Measurements from ENCODE around the gene SLC25A33. TPM values are rescaled to one million over a fixed set of nuclear protein-coding genes. Genes with fewer than 3 reads are reported as not detected.
"Not testable (repeated sequence)": the region's sequence is repeated elsewhere in the genome, so short reads cannot be mapped to it uniquely, and the experiment has no call there.

SLC25A33 gene, protein sequence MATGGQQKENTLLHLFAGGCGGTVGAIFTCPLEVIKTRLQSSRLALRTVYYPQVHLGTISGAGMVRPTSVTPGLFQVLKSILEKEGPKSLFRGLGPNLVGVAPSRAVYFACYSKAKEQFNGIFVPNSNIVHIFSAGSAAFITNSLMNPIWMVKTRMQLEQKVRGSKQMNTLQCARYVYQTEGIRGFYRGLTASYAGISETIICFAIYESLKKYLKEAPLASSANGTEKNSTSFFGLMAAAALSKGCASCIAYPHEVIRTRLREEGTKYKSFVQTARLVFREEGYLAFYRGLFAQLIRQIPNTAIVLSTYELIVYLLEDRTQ
- 13.1 and 13.4 TPM in 2 replicates for total RNA-seq (2014; rRNA removed; shearing (Covaris generic))

DNA sequence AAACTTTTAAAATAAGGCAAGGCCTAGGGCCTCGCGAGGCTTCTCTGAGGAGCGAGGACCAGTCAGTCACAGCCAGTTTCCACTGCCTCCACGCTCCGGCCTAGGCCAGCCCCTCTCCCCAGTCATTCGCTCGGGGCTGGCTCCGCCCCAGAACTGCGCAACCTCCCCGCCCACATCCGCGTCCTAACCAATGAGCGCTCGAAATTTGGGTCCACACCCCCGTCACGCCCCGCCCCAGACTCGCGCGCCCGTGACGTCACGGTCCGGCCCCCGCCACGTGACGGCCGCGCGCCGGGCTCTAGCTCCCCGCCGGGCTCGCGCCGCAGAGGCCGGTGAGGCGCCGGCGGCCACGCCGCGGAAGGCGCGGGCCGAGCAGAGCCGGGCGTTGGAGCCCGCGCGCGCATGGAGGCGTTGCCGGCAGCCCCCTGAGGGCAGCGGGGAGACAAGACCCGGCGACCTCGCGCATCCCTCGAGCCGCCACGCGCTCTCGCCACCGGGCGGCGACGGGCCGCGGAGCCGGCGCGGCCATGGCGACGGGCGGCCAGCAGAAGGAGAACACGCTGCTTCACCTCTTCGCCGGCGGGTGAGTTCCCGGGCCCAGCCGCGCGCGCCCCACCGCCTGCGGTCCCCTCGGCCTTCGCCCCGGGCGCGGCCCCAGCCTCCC is at the start of gene SLC25A33:
SLC25A33 (plus strand) TSS at position 301 of the 664 bp plus-strand sequence; CDS start at position 528, 227 bp downstream.
- DNase-seq (ENCODE audit: low spot score), result peak; percentile 93

DNA sequence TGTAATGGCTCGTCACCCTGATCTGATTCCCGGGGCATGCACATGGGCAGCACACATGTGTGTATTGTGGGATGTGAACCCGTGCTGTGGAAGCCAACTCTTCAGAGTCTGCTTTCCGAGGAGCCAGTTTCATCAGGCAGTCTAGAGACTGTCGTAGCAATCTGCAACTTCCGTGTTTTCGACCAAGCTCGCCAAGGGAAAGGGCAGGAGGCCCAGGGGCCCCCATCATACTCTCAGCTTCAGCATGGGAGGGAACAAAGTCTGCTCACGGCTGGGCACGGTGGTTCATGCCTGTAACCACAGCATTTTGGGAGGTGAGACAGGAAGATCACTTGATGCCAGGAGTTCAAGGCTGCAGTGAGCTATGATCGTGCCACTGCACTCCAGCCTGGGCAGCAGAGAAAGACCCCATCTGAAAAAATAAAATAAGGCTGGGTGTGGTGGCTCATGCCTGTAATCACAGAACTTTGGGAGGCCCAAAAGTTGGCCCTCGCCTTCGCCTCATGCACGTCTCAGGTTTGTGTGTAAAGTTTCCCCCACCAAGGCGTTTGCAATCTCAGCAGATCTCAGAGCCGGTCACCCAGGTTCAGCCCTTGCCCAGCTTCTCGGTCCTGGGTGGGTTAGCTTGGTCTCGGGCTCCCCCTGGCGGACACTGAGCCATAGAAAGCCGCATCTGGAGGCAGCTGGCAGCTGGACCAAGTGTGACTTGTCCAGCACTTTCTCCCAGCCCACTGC is 48.5 kb upstream of the SLC25A33 start:
- DNase-seq (ENCODE audit: low spot score), result peak; percentile 68

DNA sequence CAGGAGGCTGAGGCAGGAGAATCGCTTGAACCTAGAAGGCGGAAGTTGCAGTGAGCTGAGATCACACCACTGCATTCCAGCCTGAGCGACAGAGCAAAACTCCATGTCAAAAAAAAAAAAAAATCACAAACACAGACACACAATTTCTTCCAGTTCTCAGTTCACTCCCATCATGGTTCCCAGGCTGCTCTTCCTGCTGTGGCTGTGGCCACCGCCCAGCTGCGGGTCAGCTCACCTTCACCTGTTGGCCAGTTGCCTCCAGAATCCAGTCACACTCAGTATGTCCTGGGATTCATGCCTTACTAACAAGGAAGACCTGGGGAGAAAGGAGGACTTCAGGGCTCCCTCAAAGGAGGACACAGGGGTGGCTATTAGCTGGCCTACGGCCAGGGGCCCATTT is 45.9 kb upstream of the SLC25A33 start:
- DNase-seq (ENCODE audit: low spot score), result no peak

DNA sequence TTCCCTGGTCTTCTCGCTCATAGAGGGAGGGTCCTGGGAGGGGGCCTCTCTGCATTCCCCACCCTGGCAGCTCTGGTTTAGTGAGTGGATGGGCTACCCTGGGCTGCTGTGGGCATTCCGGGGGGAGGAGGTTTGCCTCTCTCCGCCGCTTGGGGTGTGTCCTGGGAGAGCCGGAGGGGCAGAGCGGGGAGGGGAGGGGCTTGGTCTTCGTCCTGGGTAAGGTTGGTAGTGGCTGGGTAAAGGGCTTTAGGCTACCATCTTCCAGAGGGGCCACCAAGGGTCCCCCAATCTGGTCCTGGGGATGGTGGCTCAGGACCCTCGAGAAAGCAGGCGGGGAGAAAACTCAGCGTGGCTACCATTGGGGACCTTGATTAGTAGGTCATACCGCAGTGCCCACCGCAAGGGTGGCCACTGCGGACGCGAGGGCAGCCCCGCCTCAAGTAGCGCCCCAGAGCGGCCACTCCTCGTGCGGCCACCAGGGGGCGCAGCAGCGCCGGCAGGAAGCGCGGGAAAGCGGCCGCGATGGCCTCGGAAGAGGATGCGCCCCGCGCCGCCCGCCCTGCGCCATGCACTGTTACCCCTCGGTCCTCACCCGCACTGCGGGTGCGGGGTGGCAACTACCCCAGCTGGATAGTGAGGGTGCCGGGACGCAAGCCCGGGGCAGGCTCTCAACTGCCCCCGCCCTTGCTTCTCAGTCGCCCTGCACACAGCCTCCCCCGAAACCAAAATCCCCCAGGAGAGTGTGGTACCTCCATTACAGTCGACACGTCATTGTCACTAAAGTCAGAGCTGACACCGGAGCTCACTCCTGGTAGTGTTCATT is 44.1 kb upstream of the SLC25A33 start:
- DNase-seq (ENCODE audit: low spot score), result no peak

DNA sequence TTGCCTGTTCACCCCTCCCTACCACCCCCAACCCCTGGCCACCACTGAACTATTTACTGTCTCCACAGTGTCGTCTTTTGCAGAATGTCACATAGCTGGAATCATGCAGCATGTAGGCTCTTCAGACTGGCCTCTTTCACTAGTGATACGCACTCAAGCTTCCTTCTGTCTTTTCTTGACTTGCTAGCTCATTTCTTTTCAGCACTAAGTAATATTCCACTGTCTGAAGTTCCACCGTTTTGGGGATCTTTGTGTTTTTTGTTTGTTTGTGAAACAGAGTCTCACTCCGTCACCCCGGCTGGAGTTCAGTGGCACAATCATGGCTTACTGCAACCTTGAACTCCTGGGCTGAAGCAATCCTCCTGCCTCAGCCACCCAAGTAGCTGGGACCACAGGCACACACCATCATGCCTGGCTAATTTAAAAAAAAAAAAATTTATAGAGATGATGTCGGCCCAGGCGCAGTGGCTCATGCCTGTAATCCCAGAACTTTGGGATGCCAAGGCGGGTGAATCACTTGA is 43.4 kb upstream of the SLC25A33 start:
- no peak for DNase-seq (ENCODE audit: low spot score)

DNA sequence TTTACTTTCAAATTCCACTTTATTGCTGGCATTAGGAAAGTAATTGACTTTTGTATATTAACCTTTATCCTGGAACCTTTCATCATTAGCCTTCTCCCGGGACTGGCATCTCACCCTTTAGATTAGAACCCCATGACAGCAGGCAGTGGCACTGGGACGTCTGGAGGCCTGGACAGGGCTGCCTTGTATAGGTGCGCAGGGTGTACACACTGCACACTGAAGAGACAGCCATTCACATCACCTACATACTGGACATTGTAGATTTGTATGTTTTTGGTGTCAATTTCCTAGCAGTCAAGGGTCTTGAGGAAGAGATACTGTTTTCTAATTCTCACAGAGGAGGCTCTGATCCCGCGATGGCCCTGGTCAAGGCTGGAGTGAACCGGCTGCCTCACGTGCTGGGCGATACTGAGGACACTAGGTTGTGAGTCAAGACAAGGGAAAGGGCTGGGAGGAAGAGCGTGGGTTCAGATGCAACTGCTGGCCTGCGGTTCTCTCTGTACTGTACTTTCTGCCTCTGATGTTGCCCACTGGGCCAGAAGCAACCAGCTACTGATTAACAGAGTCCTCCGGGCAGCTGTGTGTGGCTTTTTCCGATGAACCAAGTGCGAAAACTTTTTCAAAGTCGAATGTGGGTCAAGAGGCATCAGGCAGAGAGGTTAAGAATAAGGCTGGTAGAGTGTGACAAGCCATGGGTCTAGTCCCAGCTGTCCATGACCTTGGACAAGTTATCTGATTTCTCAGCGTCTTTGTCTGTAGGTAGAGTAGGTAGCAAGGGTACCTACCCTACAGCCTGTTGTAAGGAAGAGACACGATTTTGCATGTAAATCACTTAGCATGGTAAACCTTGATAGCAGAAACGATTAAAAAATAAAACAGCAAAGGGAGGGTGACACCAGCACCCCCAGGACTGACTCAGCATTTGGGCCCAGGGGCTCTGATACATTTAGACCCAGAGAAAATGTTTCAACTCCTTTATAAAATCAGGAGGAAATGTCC is 38.2 kb upstream of the SLC25A33 start:
- no peak for DNase-seq (ENCODE audit: low spot score)

DNA sequence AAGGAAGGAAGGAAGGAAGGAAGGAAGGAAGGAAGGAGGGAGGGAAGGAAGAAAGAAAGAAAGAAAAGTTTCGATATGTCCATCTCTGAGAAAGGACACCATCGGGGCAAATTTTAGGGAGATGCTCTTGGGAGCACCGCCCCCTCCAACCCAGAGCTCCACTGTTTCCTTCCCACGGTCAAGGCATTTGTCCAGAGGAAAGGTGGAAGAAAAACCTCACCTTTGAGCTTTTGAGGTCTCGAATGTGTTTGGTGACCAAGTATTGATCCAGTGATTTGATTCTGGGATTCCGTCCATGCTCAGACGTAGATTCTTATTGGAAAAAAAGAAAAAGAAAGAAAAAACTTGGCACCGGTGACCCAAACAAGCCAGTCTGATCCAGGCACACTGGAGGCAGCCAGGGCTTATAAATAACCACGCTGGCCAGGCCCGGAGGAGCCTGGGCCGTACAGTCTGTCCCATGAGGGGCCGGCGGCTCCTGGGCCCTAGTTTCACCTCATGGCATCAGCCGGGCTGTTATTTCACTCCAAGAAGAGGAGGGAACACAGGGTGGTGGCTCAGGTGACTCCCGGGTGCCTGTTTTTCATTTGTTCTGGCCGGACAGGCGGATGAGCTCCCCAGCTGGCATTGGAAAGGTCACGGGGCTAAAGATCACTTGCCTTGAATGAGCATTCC is 36.1 kb upstream of the SLC25A33 start:
- DNase-seq (ENCODE audit: low spot score), result no peak

DNA sequence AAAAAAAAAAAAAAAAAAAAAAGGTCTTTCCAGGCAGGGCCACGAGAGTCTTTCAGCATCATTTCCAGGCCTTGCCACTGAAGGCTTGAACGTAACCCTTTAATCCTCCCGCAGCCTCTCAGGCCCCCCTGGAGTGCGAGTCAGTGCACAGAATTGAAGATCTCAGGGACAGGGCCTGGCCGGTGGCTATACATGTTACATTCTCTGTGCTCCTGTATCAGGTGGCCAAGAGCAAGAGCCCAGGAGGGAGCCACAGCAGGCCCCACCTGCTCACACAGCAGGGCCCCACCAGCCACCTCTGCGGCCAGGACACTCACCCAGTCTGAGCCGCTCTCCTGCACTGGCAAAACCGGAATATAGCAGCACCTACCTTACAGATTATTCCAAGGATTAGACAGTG is 34.1 kb upstream of the SLC25A33 start:
- no peak for DNase-seq (ENCODE audit: low spot score)

DNA sequence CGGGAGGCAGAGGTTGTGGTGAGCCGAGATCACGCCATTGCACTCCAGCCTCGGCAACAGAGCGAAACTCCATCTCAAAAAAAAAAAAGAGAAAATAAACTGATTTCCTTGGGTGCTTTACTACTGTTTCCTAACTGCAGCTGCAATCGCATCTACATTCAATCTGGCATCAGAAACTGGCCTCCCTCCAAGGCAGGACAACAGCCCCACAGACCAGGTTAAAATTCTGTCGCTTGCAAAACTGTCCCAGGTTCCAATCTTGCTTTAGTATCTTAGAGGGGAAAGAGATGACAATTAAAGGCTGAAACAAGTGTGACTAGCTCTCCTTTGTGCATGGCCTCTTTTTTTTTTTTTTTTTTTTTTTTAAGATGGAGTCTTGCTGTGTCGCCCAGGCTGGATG is 32.4 kb upstream of the SLC25A33 start:
- no peak for DNase-seq (ENCODE audit: low spot score)

DNA sequence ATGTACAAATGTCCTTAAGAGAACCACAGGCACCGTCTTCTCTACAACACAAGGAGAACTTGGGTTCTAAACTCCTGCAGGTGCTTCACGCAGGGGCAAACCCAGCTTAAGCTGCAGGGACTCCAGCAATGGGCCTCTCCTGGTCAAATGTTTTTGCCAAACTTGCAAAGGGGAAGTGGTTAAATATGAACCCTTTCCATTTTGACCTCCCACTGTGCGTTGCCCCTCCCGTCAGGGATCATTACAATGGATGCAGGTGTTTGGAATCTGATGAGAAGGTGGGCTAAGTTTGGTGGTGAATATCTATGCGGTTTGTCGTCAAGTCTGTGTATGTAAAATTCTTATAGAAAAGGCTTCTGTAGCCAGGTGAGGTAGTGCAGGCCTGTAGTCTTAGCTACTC is 29.1 kb upstream of the SLC25A33 start:
- DNase-seq (ENCODE audit: low spot score), result no peak

DNA sequence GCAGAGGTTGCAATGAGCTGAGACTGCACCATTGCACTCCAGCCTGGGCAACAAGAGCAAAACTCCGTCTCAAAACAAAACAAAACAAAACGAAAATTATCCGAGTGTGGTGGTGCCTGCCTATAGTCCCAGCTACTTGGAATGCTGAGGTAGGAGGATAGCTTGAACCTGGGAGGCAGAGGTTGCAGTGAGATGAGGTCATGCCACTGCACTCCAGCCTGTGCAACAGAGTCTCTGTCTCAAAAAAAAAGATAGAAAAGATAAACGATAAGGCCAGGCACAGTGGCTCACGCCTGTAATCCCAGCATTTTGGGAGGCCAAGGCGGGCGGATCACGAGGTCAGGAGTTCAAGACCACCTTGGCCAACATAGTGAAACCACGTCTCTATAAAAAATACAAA is 23.7 kb upstream of the SLC25A33 start:
- not testable (repeated sequence) for DNase-seq (ENCODE audit: low spot score)

DNA sequence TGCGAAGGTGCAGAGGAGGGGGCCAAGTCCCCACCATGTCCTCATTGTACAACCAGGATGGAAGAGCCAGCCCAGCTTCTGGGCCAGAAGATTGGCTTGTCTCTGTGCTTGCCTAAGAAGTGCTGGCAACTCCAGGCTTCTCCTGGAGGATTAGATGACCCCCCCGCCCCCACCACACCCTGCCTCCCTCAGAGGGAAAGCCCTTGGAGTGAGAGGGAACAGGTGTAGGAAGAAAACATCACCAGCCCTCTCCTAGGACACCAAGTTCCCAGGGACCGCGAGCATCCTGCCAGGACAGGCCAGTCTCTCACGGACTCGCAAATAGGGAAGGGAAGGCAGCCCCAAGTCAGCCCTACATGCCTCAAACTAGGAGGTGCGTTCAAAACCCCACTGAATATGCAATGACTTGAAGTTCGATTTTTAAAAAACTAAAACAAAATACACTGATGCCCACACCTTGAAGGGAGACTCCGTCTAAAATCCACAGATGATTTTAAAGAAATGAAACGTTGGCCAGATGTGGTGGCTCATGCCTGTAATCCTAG is 20.7 kb upstream of the SLC25A33 start:
- DNase-seq (ENCODE audit: low spot score), result no peak

DNA sequence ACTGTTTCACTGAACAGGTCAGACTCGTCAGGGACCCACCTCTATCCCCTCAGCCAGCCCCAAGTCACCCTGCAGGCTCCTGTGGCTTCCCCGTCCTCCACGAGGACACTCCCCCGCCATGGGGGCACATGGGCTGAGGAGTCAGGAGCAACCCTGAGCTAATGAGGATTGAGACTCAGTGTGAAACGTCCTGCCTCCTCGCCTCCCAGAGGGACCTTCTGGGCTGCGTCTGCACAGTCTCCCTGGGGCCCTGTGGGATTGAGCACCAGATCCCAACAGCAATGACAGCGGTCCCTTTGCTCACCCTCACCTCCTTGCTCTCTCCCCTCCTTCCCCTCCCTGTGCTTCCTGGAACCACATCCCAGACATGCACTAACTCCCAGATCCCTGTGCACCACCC is 18.9 kb upstream of the SLC25A33 start:
- DNase-seq (ENCODE audit: low spot score), result no peak

DNA sequence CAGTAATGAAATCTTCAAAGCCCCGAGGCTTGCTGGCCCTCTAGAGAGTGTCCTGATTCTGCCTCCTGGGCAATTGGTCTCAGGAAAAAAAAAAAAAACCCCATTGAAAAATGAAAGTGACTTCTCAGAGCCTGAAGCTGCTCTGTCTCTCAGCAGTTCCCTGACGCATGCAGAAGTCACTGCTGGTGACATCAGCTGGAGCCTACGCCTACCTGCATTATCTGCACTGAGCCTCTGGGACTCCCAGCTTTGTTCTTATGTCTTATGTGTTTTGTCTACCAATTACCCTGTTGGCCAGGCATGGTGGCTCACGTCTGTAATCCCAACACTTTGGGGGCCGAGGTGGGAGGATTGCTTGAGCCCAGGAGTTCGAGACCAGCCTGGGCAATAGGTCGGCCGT is 10.1 kb upstream of the SLC25A33 start:
- DNase-seq (ENCODE audit: low spot score), result peak; percentile 33

DNA sequence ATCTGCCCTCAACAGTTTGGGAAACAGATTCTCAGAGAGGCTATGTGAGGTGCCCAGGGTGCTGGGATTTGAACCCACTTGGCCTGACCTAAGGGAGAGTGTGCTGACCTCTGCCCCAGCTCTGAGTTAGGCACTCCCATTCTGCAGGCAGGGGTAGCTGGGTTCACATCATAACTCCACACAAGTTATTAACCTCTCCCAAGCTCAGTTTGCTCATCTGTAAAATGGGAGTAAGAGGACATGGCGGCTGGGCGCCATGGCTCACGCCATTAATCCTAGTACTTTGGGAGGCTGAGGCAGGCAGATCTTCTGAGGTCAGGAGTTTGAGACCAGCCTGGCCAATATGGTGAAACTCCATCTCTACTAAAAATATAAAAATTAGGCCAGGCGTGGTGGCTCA is 8.9 kb upstream of the SLC25A33 start:
- no peak for DNase-seq (ENCODE audit: low spot score)

DNA sequence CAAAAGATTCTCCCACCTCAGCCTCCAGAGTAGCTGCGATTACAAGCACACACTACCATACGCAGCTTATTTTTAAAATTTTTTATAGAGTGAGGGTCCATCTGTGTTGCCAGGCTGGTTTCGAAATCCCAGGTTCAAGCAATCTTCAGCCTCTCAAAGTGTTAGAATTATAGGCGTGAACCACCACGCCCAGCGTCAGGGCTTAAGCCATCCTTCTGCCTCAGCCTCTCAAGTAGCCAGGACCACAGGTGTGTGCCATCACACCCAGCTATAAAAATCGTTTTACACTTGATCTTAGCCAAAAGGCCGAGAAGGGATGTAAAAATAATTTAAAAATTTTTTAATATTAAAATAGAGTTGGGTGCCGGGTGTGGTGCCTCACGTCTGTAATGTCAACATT is 4.3 kb upstream of the SLC25A33 start:
- no peak for DNase-seq (ENCODE audit: low spot score)

DNA sequence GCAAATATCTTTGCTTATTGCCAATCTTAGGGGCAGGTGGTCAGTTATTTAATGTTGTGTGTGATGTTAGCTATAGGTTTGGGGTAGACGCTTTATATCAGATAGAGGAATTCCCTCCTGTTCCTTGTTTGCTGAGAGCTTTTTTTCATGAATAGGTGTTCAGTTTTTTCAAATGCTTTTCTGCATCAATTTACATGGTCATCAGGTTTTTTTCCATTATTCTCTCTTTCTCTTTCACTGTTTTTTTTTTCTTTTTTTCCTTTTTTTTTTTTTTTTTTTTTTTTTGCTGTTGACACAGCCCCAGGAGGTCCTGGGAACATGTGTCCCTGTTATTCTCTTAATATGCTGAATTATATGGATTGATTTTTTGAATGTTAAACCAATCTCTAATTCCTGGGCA is 3.0 kb upstream of the SLC25A33 start:
- no peak for DNase-seq (ENCODE audit: low spot score)

DNA sequence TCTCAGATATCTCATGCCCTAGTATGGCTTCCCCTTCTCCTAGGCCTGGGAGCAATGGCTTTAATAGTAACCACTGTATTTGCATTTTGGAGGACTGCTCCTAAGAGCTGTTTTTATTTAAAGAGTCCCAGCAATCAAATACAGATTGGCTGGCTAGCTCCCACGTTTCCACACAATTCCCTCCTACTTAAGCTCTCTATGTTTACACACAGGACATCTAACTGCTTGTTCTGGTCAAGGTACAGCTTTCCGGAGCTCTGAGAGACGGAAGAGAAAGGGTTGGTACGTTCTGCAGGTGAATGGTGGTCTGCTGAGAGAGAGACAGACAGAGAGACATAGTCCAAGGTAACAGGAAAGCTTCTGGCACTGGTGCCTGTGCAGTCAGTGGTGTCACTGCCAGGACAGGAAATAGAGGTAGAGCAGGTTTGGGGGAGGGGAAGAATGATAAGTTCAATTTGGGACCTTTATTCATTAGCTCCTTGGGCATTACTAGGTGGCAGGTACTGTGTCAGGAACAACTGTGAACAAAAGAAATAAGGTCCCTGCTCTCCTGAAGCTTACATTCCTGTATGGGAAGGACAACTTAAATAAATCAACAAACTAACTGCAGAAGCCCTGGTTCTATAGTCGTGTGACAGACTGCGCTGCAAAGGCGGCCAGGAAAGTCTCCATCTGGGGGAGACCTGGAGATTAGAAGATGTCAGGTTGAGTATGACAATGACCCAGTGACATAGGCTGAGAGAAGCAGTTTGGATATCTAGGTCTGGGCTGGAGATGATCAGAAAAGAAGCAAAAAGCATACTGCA is 1.2 kb upstream of the SLC25A33 start:
- DNase-seq (ENCODE audit: low spot score), result no peak
